Tibial artery (tissue), 4 donors: ENCODE measurements around the gene ATP2C1.
A peak's percentile ranks its signal among the peaks of the same experiment; 100 is the strongest.
"Not testable (repeated sequence)": the region's sequence is repeated elsewhere in the genome, so short reads cannot be mapped to it uniquely, and the experiment has no call there.

Source experiments
- DNase-seq, 2 donors: peaks; one replicate each; pipeline ENCODE4 v3.0.0-alpha.2; 2019
- H3K27ac ChIP-seq, 2 donors: fragments of 200-600 bp; sonication (generic) in 1 of 2; 1 replicate in 1 of 2; 2 replicates in 1 of 2; pipeline ENCODE4 v1.5.1; 2018 to 2019; ENCODE audit warnings: mild to moderate bottlenecking in 1 of 2
- H3K27me3 ChIP-seq, 2 donors: fragments of 200-600 bp; sonication (generic) in 1 of 2; one replicate each; pipeline versions ENCODE4 v1.5.1 to v1.6.0; 2016 to 2019
- H3K36me3 ChIP-seq, 3 donors: fragments of 200-600 bp; sonication (generic) in 2 of 3; one replicate each; pipeline ENCODE4 v1.5.1; 2016 to 2019; ENCODE audit warnings: mild to moderate bottlenecking in 2 of 3
- H3K4me1 ChIP-seq, 4 donors: fragments of 200-600 bp; sonication (generic) in 2 of 4; 1 replicate in 3 of 4; 2 replicates in 1 of 4; pipeline ENCODE4 v1.5.1; 2016 to 2019
- H3K4me3 ChIP-seq, 2 donors: fragments of 200-600 bp; sonication (generic) in 1 of 2; 1 replicate in 1 of 2; 2 replicates in 1 of 2; pipeline ENCODE4 v1.5.1; 2018 to 2019; ENCODE audit warnings: mild to moderate bottlenecking in 2 of 2
- H3K9me3 ChIP-seq, 3 donors: fragments of 200-600 bp; sonication (generic) in 1 of 3; one replicate each; pipeline ENCODE4 v1.5.1; 2016 to 2019
- CTCF ChIP-seq, 2 experiments: fragments of 200-600 bp in 1 of 2; fragments of 450-650 bp in 1 of 2; IDR thresholded peaks; one replicate each; pipeline ENCODE4 v1.5.1; 2017 to 2019; ENCODE audit warnings: antibody characterized with exemption in 2 of 2, mild to moderate bottlenecking in 1 of 2, moderate library complexity in 1 of 2
- intact Hi-C: fragments of 100-400 bp; cut with DNase I; formaldehyde crosslinking; loops from one replicate; pipeline ENCODE4 v1.15.0; 2023; ENCODE audit warnings: low total_unique reads

ATP2C1 gene

DNA sequence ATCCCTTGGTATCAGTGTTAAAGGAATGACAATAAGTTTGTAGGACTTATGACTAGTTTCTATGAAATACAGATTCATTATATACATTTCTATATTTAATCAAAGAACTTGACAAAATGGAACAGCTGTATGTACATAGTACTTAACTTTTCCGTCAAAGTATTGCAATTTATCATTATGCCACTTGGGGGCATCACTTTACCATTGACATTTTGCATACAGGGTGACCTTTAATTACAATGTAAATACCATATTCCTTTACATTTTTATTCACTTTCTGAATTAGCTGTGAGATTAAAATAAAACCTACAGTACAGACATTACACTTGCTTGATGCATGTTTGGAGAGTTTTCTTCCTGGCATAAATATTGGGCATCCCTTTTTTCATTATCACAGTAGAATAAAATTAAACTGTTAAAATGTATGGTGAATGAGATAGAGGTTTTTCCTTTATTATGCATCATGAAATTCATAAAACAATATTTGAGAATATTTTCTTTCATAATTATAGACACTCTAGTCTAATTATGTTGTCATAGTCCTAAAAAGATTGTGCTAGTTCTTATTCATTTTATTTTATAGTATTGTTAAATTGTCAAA lies 139.7 kb downstream of the ATP2C1 start:
- peaks cover 0 to 12% (median 0%) of the 10 kb centered on the region in 4 donors for H3K4me1 ChIP-seq
- intact Hi-C loops = no loop called here
- DNase-seq = no peak
- H3K4me3 ChIP-seq = no peak overlapping the region
- peak in 1 of 2 experiments; percentile 33 for TF ChIP-seq CTCF (IDR thresholded peaks at IDR 0.05)
- H3K9me3 ChIP-seq = no peaks in the 10 kb centered on the region
- no peaks in the 10 kb centered on the region for H3K27me3 ChIP-seq
- H3K27ac ChIP-seq = no peak overlapping the region
- peaks cover 0 to 13% (median 0%) of the 10 kb centered on the region in 3 donors for H3K36me3 ChIP-seq

DNA sequence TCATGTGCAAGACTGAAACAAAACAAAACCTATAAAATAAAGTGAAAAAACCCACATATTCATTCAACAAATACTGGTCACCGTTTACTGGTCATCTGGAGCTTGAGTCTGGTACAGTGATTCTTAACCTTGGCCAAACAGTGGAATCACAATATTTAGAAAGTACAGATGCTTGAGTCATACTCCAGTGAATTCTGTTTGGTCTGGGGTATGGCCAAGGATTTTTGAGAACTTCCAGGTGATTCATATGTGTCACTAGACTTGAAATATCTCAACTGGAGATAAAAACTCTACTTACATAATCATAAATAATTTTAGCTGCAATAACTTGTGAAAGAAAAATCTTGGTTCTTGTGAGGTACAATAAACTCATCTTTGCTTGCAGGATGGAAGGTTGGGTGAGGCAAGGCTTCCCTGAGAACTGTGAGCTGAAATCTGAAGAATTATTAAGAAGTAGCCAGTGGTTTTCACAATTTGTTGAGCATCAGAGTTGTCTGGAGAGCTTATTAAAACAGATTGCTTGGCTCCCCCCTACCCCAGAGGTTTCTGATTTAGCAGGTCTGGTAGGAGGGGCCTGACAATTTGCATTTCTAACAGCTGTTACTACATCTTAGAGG lies 142.4 kb downstream of the ATP2C1 start:
- intact Hi-C loops = no loop called here
- Histone ChIP-seq H3K9me3 (no peaks in the 10 kb centered on the region), H3K4me3 (no peak overlapping the region), H3K36me3 (peaks cover 0 to 7% (median 0%) of the 10 kb centered on the region in 3 donors), H3K27me3 (no peaks in the 10 kb centered on the region), H3K27ac (no peak overlapping the region), H3K4me1 (peaks cover 0 to 12% (median 0%) of the 10 kb centered on the region in 4 donors)
- no peak for TF ChIP-seq CTCF (IDR thresholded peaks at IDR 0.05)
- no peak for DNase-seq

- no peaks in the 10 kb centered on the region for H3K9me3 ChIP-seq
- H3K4me3 ChIP-seq = no peak overlapping the region
- intact Hi-C loops = no loop called here
- DNase-seq = no peak
- H3K36me3 ChIP-seq = peaks cover 0 to 4% (median 0%) of the 10 kb centered on the region in 3 donors
- H3K27ac ChIP-seq = no peak overlapping the region
- no peaks in the 10 kb centered on the region for H3K27me3 ChIP-seq
- peaks cover 0 to 12% (median 0%) of the 10 kb centered on the region in 4 donors for H3K4me1 ChIP-seq
- no peak for TF ChIP-seq CTCF (IDR thresholded peaks at IDR 0.05)
Observed at GRCh38 chr3:131036986-131037385, 143.1 kb downstream of the ATP2C1 start.

DNA sequence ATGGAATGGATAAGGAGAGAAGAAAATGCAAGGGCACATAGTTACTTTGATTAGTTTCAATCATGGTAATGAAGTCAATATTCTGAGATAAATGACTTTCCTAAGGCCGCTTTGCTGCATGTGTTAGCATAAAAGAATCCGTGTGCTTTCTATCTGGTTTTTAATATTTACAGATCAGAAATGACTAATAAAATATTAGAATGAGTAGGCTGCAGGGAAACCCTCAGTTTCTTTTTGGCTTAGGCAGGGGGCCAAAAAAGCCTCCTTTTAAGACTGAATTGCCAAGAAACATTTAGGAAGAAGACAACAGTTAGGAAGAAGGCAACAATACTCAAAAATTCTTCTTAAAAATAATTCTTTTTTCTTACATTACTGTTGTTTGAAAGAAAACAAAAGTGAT lies 144.4 kb downstream of the ATP2C1 start:
- H3K27me3 ChIP-seq = no peaks in the 10 kb centered on the region
- no peak overlapping the region for H3K4me3 ChIP-seq
- H3K36me3 ChIP-seq = peaks cover 0 to 4% (median 0%) of the 10 kb centered on the region in 3 donors
- H3K9me3 ChIP-seq = no peaks in the 10 kb centered on the region
- no peak for TF ChIP-seq CTCF (IDR thresholded peaks at IDR 0.05)
- H3K27ac ChIP-seq = no peak overlapping the region
- intact Hi-C loops = no loop called here
- DNase-seq = no peak
- H3K4me1 ChIP-seq = peaks cover 0 to 12% (median 0%) of the 10 kb centered on the region in 4 donors

DNA sequence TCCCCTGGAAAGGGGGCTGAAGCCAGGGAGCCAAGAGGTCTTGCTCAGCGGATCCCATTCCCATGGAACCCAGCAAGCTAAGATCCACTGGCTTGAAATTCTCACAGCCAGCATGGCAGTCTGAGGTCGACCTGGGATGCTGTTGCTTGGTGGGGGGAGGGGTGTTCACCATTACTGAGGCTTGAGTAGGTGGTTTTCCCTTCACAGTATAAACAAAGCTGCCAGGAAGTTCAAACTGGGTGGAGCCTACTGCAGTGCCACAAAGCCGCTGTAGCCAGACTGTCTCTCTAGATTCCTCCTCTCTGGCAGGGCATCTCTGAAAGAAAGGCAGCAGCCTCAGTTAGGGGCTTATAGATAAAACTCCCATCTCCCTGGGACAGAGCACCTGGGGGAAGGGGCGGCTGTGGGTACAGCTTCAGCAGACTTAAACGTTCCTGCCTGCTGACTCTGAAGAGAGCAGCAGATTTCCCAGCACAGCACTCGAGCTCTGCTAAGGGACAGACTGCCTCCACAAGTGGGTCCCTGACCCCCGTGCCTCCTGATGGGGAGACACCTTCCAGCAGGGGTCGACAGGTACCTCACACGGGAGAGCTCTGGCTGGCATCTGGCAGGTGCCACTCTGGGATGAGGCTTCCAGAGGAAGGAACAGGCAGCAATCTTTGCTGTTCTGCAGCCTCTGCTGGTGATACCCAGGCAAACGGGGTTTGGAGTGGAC lies 148.5 kb downstream of the ATP2C1 start:
- intact Hi-C loops, H3K9me3 ChIP-seq, H3K27me3 ChIP-seq, H3K4me3 ChIP-seq, H3K27ac ChIP-seq, H3K36me3 ChIP-seq, DNase-seq, H3K4me1 ChIP-seq: not testable (repeated sequence)

- H3K4me3 ChIP-seq = no peak overlapping the region
- peaks cover 0 to 7% (median 4%) of the 10 kb centered on the region in 3 donors for H3K36me3 ChIP-seq
- H3K4me1 ChIP-seq = no peaks in the 10 kb centered on the region
- H3K27me3 ChIP-seq = no peaks in the 10 kb centered on the region
- intact Hi-C loops = no loop called here
- DNase-seq = no peak
- H3K9me3 ChIP-seq = peaks cover 0 to 9% (median 0%) of the 10 kb centered on the region in 3 donors
- no peak overlapping the region for H3K27ac ChIP-seq
- no peak for TF ChIP-seq CTCF (IDR thresholded peaks at IDR 0.05)
Observed at GRCh38 chr3:131047582-131047981, 153.7 kb downstream of the ATP2C1 start.
